K562 (cell line): ENCODE results near the gene EXOSC2. TPM values are rescaled to one million over a fixed set of nuclear protein-coding genes. Genes with fewer than 3 reads are reported as not detected.

Experiments
- DNMT1 ChIP-seq: fragments of 450-650 bp; IDR thresholded peaks from 2 replicates; pipeline ENCODE4 v1.6.1; 2016; ENCODE audit warnings: antibody characterized with exemption, mild to moderate bottlenecking
- GTF2E2 ChIP-seq: fragments of 200-800 bp; sonication (Bioruptor generic); IDR thresholded peaks from 2 replicates; pipeline ENCODE4 v1.6.1; 2016; ENCODE audit warnings: missing genetic modification characterization, missing compliant biosample characterization
- HDGF ChIP-seq: fragments of 450-650 bp; IDR thresholded peaks from 2 replicates; pipeline ENCODE4 v1.6.1; 2016
- HMGN3 ChIP-seq: IDR thresholded peaks from 2 replicates; pipeline ENCODE4 v1.6.1; 2011; ENCODE audit warnings: borderline replicate concordance, low read depth, mild to moderate bottlenecking, mixed read lengths, low read length; ENCODE audit not compliant: insufficient read length; ENCODE audit errors: extremely low read depth
- HOXB6 ChIP-seq: fragments of 250-450 bp; sonication (Bioruptor Pico); IDR thresholded peaks from 2 replicates; pipeline ENCODE4 v1.5.1; 2022; ENCODE audit warnings: mild to moderate bottlenecking, borderline replicate concordance
- MLLT1 ChIP-seq, 2 experiments: fragments of 450-650 bp; IDR thresholded peaks; 2 replicates each; pipeline ENCODE4 v1.6.1; 2016
- MTF1 ChIP-seq: fragments of 250-450 bp; sonication (Bioruptor Pico); IDR thresholded peaks from 2 replicates; pipeline ENCODE4 v1.9.0; 2021; ENCODE audit warnings: moderate library complexity, mild to moderate bottlenecking, inconsistent platforms, borderline replicate concordance
- PREB ChIP-seq: sonication (generic); formaldehyde crosslinking; IDR thresholded peaks from 2 replicates; pipeline ENCODE4 v1.8.1; 2023; ENCODE audit warnings: mild to moderate bottlenecking, missing genetic modification reagents
- RUNX1 ChIP-seq: sonication (generic); IDR thresholded peaks from 2 replicates; pipeline ENCODE4 v1.6.1; 2016; ENCODE audit warnings: antibody characterized with exemption, low read depth
- SRF ChIP-seq, 2 experiments: fragments of 250-450, 450-650 bp in 1 of 2; sonication (Bioruptor Pico) in 1 of 2; sonication (generic) in 1 of 2; formaldehyde crosslinking; IDR thresholded peaks; 2 replicates each; pipeline versions ENCODE4 v1.5.0 to v1.5.1; 2020 to 2022; ENCODE audit warnings: mild to moderate bottlenecking in 1 of 2, missing genetic modification reagents in 1 of 2
- ZNF583 ChIP-seq: fragments of 250-450 bp; sonication (Bioruptor Pico); IDR thresholded peaks from 2 replicates; pipeline ENCODE4 v1.4.0; 2020
- ZNF785 ChIP-seq: fragments of 250-450 bp; sonication (Bioruptor Pico); IDR thresholded peaks from 2 replicates; pipeline ENCODE4 v1.4.0; 2020; ENCODE audit warnings: mild to moderate bottlenecking
- polyA plus RNA-seq, 8 experiments: library from polyadenylated mRNA; depleted of rRNA in 4 of 8; stranded (reverse) in 5 of 8; unstranded in 3 of 8; fragments of >200 nt; fragmentation: Nextera tagmentation in 2 of 8; fragmentation: Illumina TruSeq in 1 of 8; extraction: Ambion mirVana in 2 of 8; extraction: Trizol in 1 of 8; gene quantifications; 2 replicates each; pipeline versions ENCODE4 v1.2.1 to v1.2.3, GENCODE V29; 2011 to 2014; ENCODE audit warnings: inconsistent platforms in 1 of 8, missing spikeins in 1 of 8
- total RNA-seq, 7 experiments: library from RNA; depleted of rRNA in 6 of 7; stranded (reverse); fragments of >200 nt in 6 of 7; fragmentation: Illumina TruSeq in 2 of 7; extraction: Trizol in 2 of 7; gene quantifications; 2 replicates each; pipeline versions ENCODE4 v1.2.1 to v1.2.3, GENCODE V29; 2011 to 2021; ENCODE audit warnings: low replicate concordance in 1 of 7
- TF ChIP-seq, protein P1 (sequence below): fragments of 450-650 bp; IDR thresholded peaks from 2 replicates; pipeline ENCODE4 v1.6.1; 2018; ENCODE audit not compliant: partially characterized antibody
- TF ChIP-seq, protein P2 (sequence below): fragments of 450-650 bp; IDR thresholded peaks from 2 replicates; pipeline ENCODE4 v1.6.1; 2016; ENCODE audit warnings: borderline replicate concordance
- TF ChIP-seq, protein P3 (sequence below): fragments of 250-450 bp; sonication (Bioruptor Pico); IDR thresholded peaks from 2 replicates; pipeline ENCODE4 v1.5.0; 2020; ENCODE audit warnings: mild to moderate bottlenecking, borderline replicate concordance

Gene EXOSC2
- total and polyA plus RNA-seq, 9 of the 15 experiments (the other 6 are each of a cell fraction or from before 2014, with no cell fraction given) = 46.0 to 101 (median 77.6) TPM

- TF ChIP-seq, protein P1, sequence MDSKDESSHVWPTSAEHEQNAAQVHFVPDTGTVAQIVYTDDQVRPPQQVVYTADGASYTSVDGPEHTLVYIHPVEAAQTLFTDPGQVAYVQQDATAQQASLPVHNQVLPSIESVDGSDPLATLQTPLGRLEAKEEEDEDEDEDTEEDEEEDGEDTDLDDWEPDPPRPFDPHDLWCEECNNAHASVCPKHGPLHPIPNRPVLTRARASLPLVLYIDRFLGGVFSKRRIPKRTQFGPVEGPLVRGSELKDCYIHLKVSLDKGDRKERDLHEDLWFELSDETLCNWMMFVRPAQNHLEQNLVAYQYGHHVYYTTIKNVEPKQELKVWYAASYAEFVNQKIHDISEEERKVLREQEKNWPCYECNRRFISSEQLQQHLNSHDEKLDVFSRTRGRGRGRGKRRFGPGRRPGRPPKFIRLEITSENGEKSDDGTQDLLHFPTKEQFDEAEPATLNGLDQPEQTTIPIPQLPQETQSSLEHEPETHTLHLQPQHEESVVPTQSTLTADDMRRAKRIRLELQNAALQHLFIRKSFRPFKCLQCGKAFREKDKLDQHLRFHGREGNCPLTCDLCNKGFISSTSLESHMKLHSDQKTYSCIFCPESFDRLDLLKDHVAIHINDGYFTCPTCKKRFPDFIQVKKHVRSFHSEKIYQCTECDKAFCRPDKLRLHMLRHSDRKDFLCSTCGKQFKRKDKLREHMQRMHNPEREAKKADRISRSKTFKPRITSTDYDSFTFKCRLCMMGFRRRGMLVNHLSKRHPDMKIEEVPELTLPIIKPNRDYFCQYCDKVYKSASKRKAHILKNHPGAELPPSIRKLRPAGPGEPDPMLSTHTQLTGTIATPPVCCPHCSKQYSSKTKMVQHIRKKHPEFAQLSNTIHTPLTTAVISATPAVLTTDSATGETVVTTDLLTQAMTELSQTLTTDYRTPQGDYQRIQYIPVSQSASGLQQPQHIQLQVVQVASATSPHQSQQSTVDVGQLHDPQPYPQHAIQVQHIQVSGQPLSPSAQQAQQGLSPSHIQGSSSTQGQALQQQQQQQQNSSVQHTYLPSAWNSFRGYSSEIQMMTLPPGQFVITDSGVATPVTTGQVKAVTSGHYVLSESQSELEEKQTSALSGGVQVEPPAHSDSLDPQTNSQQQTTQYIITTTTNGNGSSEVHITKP = peak; percentile 80
- peak in 1 of 2 experiments; percentile 54; a peak in 2 of 4 replicates for TF ChIP-seq SRF (CRISPR knock-in tag; IDR thresholded peaks at IDR 0.05)
- no peak for TF ChIP-seq ZNF785
- TF ChIP-seq, protein P2, sequence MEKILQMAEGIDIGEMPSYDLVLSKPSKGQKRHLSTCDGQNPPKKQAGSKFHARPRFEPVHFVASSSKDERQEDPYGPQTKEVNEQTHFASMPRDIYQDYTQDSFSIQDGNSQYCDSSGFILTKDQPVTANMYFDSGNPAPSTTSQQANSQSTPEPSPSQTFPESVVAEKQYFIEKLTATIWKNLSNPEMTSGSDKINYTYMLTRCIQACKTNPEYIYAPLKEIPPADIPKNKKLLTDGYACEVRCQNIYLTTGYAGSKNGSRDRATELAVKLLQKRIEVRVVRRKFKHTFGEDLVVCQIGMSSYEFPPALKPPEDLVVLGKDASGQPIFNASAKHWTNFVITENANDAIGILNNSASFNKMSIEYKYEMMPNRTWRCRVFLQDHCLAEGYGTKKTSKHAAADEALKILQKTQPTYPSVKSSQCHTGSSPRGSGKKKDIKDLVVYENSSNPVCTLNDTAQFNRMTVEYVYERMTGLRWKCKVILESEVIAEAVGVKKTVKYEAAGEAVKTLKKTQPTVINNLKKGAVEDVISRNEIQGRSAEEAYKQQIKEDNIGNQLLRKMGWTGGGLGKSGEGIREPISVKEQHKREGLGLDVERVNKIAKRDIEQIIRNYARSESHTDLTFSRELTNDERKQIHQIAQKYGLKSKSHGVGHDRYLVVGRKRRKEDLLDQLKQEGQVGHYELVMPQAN = peak; percentile 43; the same call in 1 of the 2 replicates
- TF ChIP-seq, protein P3, sequence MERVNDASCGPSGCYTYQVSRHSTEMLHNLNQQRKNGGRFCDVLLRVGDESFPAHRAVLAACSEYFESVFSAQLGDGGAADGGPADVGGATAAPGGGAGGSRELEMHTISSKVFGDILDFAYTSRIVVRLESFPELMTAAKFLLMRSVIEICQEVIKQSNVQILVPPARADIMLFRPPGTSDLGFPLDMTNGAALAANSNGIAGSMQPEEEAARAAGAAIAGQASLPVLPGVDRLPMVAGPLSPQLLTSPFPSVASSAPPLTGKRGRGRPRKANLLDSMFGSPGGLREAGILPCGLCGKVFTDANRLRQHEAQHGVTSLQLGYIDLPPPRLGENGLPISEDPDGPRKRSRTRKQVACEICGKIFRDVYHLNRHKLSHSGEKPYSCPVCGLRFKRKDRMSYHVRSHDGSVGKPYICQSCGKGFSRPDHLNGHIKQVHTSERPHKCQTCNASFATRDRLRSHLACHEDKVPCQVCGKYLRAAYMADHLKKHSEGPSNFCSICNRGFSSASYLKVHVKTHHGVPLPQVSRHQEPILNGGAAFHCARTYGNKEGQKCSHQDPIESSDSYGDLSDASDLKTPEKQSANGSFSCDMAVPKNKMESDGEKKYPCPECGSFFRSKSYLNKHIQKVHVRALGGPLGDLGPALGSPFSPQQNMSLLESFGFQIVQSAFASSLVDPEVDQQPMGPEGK = no peak
- TF ChIP-seq GTF2E2 (tag) = peak; percentile 11; the same call in 1 of the 2 replicates
- TF ChIP-seq MTF1 = no peak
- peak; percentile 39 for TF ChIP-seq HMGN3
- TF ChIP-seq RUNX1 = no peak
- TF ChIP-seq MLLT1 (IDR thresholded peaks at IDR 0.05) = no peak; a peak in 1 of 4 replicates
- no peak for TF ChIP-seq HDGF
- no peak for TF ChIP-seq HOXB6
- no peak for TF ChIP-seq ZNF583 (CRISPR knock-in tag)
- TF ChIP-seq PREB (CRISPR knock-in tag) = no peak
- TF ChIP-seq DNMT1 = no peak
These were observed 19.1 kb downstream of the EXOSC2 start (continued) for GRCh38 chr9:130712564-130713285.
